Measurements from ENCODE around the gene HOXA7. TPM values are rescaled to one million over a fixed set of nuclear protein-coding genes. Genes with fewer than 3 reads are reported as not detected.
A peak's percentile ranks its signal among the peaks of the same experiment; 100 is the strongest.

HOXA7 gene
- total RNA-seq, 1 donor from 2014 or later, result 7.5 TPM

DNA sequence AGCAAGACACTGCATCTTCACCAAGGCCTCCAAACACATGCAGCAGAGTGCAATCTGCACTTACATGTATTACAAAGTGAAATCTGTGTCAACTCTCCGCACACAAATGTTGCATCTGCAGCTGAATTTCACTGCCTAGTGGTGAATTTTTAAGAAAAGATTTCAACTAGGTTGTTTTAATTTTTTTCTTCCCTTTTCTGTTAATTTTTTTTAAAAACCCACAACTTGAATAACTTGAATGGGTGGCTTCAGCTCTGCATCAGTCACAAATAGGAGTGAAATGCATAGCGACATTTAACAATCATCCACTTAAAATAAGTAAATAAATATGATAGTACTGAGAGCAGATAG is 37.5 kb upstream of the HOXA7 start:
- DNase-seq (ENCODE audit: low spot score), result no peak

DNA sequence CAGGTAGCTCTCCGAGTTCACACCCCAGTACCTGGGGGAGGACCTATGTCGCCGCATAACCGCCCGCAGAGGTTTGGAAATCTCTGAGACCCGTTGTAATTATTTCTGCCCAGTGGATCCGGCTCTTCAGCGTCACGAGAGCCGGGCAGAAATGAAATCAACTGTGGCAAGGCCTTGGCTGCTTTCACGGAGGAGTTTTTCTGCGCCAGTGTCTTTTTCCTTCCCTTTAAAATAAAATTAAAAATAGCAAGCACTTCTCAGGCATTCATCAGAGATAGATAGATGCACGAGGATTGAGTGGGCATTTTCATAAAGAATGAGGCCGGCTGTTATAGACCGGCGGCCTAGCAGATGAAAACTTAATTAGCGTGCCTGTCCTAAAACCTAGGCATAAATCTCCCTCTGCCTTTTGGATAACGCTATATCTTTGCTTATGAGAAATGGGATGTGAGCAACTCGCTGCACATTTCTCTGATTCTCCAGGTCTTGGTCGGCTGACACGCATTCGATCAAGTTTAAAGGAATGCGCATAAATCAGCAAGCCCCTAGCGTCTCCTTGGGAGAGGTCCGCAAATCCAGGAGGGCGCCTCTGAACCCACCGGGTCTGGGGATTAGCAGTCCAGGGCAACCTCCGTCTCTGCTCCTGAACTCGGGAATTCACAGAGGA is 37.0 kb upstream of the HOXA7 start:
- DNase-seq (ENCODE audit: low spot score), result peak; percentile 62

DNA sequence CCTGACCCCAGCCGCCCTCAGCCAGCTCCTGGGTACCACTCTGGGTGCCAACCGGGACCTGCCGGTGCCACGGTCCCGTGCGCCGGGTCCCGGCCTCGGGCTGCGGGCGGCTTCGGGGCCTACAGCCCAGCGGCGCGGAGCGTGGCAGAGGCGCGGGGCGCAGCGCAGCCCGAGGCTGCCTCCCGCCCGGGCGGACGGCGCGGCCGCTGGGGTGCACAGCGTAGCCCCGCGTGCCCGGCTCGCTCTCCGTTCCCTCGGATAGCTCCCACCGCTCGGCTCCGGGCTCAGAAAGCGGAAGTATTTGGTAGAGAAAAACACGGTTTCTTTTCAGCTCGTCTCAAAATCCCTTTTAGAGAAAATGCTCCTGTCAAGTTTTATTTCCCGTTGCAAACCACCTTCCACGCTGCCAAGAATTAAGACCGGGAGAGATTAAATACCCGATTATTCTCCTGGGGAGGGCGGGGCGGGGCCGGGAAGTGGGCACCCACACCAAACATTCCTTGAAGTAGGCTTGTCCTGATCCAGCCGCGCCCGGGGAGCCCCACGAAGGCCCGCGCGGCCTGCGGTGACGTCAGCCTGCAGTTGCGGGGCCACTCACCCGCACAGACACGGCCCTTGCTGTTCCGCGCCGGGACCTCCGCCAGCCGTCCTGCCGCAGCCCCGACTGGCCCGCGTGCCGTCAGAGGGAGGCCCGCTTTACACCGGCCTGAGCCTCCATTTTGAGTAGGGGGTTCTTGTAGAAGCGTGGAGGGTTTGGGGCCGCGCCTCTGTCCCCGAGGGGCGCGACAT is 36.3 kb upstream of the HOXA7 start:
- peak; percentile 89 for DNase-seq (ENCODE audit: low spot score)

DNA sequence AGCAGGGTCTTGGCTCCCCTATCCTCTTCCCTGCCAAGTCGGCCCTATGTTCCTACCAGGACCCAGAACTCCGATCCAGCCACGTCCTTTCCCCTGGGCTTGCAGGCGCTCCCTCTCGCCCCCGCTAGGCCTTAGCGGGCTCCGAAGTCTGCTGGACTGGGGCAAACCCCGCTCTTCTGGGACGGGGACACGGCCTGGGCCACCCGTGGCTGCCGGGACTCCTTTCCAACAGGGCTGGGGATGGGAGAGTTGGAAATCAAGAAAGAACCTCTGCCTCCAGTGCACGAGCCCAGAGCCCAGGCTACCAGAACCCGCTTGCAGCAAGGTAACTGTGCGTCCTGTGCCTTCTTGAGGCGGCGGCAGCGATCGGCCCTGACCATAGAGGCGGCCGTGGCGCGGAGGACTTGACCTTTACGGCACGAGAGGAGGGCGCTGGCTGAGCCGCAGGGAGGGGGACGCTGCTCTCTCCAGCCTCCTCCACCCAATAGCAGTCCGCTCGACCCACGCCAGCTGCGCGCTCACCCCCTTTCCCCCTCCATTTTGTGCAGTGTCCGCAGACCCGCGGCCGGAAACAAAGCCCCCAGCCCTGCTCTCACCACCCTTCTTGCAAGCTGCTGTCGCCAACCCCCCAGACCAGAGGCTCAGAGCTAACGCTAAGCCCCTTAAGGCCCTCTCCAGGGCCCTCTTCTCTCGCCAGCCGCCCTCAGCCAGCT is 35.5 kb upstream of the HOXA7 start:
- DNase-seq (ENCODE audit: low spot score), result peak; percentile 89

DNA sequence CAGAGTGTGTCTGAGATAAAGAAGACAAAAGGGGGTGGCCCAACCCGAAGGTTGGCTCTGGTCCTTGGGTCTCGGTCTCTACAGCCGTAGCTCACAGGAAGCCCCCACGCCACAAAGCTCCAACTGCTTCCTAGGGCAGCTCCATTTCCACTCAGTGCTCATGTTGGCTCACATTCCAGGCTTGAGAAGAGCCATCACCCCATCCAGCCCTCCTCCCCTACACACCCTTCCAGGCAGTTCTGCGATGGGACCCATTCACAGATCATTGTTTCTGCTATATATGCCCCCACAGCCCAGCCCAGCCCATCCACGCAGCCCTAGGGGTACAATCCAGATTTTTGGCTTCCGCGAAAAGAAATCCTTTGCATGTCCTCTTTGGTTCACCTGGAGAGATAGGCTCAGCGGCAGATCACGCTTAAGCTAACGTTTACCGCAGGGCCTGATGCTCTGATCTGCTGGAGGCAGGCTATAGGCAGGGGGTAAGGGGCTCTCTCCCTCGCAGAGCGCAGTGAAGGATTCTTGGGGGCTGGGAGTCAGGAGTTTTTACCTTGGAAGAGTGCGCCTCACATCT is 34.8 kb upstream of the HOXA7 start:
- peak; percentile 57 for DNase-seq (ENCODE audit: low spot score)

DNA sequence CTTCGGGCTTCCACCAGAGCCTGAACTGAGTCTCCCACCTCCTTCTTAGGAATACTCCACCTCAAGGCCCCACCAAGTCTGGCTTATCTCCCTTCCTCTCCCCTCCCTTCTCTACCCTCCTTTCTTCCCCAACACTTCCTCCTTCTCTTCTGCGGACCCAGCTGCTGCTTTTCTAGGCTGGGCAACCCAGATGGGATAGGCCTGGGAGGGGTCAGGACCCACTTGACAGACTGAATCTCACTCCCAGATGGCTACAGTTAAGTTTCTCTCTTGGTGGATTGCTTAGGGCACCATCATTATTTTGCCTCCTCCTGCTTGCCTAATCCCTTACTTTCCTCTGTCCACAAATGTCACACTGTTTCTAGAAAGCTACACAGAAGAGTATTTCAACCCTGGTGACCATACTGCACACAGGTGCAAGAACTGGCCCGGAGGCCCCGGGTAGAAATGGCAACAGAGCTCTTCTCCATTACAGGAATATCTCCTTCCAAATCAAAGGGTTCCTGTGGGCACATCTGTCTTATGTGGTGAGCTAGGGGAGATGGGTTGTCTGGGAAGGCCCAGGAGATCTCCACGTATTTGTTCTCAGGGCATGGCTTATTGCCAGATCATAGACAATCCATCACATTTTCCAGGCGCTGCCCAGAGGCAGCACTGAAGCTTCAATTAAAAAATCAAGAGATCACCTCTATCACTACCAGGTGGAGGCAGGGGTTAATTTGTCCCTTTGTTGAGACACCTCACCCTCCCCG is 33.7 kb upstream of the HOXA7 start:
- peak; percentile 18 for DNase-seq (ENCODE audit: low spot score)

DNA sequence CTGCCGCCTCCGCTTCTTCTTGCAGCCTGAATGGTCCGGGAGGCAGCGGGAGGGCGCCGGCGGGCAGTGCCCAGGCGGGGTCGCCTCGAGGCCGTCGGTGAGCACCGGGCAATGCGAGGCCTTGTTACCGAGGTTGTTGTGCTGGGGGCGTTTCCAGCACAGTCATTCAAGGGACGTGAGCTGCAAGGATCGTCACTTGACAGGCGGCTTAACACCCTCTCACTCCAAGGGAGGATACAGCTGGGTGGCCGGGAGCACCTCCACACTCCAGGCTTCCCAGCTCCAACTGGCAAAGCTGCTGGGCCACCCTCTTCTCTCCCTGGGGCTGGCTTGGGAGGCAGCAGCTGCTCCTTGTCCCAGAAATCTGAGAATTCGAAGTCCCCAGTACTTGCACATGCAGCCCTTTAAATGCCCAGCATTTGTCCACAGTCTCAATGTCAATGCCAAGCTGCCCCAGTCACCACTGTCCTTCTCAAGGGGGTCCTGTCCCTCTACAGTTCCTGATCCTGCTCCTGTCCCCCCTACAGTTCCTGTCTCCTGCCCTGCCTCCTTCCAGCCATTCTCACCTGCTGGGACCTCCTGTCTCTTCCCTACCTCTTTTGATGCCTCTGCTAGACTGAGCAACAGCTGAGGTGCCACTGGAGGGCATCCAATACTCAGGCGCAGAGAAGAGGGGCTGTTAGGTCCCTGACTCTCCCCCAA is 33.0 kb upstream of the HOXA7 start:
- peak; percentile 89 for DNase-seq (ENCODE audit: low spot score)

DNA sequence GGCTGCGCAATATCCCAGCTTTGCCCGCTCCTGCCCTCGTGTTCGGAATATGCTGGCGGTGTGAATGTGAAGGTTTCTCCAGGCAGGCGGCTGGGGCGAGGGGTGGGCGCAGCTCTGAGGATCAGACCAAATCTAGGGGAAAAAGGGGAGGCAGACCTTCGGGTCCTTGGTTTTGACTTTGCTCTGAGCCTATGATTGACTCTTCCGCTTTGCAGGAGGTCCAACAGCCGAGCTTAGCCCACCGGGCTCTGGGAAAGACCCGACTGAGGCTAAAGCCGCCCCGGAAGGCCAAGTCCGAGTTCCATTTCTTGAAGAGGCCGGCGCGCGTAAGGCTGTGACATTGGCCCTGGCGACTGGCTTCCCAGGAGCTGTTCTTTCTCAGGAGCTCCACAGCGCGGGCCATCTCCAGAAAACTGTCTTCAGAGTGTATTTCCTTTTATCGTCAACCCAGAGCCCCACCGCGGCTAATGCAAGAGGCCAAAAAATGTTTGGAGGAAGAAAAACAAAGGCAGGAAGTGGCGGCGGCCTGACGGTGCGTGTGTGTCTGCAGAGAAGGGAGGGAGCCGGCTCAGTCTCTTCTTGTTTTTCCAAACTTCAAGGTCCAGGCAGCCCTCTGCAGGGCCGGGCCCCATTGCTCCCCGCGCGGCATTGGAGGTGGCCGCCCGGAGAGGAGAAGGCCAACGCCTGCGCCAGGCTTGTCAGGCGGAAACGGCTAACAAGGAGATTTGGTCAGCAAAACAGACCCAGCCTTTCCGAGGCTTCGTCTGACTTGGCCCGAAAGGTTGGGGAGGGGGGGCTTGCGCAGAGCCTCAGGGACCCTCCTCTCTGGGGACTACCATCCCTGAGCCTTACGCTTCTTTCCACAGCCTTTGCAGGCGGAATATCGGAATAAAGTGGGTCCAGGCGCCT is 32.2 kb upstream of the HOXA7 start:
- peak; percentile 89 for DNase-seq (ENCODE audit: low spot score)

DNA sequence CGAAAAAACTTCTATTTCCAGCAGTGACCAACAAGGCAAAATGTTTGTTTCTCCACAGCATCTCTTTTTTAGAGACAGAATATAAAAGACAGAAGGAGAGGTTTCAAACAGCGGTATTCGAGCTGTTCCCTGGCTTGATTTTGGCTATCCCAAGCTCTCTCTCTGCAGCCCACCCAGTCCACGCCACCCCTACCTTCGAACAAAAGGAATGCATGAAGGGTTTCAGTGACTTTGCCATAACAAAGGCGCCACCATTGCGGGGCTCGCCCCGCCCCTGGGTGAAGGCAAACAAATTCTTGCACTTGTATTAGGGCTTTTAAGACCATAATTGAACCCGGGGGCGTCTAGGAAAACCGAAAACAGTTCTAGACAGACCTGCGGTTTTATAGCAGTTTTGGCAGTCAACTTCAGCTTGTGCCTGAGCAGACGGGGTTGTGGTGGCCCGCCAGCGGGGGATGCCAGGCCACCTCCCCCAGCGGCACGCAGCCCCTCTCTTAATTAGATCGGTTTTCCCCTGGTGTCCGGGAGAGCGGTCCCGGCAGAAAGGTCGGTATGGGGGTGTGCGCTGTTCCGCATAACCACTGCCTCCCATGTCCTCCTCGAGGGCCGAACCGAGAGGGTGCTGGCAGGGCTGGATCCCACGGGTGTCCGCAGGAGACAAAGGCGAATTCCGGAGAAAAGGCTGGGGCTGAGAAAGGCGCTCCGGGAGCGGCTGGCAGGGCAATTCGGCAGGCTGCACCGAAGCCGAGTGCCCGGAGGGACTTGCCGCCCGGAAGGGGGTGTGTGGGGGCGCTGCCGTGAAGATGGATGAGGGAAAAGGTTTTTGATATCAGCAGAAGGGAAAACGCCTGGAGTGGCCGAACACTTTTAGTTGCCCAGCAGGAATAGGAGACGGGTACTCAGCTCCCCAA is 31.3 kb upstream of the HOXA7 start:
- peak; percentile 67 for DNase-seq (ENCODE audit: low spot score)

DNA sequence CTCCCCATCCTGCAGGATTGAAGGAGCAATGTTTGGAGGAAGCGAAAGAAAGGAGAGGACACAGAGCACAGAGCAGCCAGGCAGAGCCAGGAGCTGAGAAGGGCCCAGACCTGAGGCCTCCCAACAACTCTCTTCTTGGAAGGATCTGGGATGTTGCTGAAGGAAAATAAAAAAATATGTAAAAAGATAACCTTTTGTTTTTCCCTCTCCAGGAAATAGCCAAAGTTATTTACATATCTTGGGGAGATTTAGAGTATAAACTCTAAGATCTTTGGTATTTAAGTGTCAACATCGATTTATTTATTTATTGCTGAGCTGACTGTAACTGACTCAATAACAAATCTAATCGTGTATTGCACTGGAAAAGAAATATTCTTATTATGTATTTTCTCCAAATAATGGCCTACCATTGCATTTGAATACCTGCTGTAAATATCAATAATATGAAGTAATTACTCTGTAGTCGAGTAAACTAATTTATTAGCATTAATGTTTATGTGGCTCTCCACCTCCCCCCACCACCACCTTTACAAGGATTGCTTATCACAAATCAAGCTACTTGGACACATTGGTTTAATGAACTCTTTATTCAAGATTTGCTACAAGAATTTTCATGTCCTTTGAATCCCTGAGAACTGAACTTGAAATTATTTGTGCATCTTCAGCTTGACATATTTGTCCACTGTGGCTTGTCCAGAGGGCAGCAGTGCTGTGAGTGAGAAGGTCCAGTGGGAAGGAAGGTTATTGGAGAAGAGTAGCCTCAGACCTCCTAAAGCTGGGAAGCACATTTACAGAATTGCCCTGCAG is 30.4 kb upstream of the HOXA7 start:
- DNase-seq (ENCODE audit: low spot score), result peak; percentile 11

DNA sequence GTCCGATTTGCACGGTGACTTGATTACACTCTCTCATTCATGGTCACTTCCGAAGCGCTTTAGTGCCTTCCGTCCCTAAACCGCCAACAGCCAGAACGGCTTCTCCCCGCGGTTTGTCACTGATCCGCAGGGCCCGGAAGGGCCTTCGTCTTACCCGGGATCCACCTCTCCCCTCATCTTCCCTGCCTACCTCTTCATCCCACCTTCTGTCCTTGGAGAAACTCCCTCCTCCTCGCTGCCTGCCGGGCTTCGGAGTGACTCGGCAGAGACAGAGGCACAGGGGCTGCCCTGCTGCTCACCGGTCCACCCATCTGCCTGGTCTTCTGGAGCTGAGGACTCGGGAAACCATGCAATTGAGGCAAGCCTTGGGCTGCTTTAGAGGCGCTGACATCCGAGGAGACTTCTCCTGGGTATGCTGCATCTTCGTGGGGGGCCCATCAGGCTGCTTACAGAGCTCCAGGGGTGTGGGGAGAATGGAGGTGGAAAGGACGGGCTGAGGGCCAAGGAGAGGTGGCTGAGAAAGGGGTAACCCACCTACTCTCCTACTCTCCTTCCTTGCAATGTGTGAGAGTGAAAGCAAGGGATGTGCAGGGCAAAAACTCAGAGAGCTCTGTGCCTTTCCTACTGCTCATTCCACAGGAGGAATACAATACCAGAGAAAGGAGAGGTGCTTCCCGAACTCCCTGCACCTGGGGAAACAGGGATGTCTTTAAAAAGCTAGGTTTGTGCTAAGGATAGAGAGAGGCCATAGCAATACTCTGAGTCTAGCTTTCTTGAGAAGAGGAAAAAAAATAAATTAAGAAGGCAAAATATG is 29.6 kb upstream of the HOXA7 start:
- no peak for DNase-seq (ENCODE audit: low spot score)

DNA sequence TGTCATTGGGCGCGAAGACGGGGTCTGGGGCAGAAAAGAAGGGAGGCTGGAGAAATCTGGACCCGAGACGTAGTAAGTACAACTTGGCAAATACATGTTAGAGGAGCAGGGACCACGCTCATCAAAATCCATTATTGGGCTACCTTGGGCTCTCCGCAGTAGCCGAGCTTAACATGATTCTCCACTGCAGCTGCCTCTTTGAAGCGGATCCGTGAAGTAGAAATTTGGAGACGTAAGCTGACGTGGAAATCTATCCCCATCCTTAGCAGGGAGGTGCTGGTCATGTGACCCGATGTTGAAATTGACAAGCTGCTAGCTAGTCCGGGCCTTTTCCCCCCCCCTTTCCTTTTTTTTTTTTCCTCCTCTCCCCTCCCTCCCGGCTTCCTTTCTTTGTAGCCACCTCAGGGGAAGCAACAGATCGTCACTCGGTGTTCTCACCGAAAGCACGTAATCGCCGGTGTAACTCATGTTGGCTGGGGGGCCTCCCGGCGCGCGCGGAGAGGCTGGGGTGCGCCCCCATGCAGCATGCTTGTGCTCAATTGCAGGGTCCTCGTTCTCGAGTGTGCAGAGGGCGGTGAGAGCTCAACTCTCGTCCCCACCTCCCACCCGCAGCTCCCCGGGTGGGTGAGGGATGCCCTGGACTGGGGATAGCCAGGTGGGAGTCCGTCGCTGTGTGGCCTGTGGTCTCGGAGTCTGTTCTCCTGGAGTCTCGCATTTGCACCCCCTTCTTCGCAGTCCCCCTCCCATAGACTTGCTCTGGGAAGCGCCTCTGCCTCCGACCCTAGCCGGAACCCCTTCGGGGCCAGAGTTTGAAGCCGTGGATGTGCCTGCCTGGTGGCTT is 28.8 kb upstream of the HOXA7 start, which contains the start of gene HOXA11:
HOXA11 (minus strand) TSS at position 220 of the 841 bp plus-strand sequence; CDS start at position 132, 88 bp downstream.
- DNase-seq (ENCODE audit: low spot score), result peak; percentile 83

DNA sequence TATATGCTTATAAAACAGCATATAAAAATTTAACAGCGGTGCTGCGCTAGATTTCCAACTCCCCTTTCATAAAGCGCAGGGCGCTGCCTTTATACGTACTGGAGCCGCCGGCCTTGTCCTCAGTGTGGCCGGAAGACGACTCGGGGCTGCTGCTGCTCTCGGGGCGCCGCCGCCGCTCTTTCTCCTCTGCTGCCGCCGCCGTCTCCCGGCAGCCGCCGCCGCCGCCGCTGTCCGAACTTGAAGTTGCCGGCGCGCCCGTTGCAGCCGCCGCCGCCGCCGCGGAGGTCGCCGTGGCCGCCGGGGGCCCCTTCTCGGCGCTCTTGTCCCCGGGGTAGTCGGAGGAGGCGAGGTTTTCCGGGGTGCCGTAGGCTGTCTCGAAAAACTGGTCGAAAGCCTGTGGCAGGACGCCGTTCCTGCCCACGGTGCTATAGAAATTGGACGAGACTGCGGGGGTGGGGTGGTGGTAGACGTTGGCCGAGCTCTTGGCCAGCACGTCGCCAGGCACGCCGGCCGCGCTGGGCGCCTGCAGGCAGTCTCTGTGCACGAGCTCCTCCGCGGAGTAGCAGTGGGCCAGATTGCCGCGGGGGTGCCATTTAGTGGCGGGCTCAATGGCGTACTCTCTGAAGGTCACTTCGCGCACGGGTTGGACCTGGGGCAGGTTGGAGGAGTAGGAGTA is 28.0 kb upstream of the HOXA7 start:
- DNase-seq (ENCODE audit: low spot score), result peak; percentile 87

DNA sequence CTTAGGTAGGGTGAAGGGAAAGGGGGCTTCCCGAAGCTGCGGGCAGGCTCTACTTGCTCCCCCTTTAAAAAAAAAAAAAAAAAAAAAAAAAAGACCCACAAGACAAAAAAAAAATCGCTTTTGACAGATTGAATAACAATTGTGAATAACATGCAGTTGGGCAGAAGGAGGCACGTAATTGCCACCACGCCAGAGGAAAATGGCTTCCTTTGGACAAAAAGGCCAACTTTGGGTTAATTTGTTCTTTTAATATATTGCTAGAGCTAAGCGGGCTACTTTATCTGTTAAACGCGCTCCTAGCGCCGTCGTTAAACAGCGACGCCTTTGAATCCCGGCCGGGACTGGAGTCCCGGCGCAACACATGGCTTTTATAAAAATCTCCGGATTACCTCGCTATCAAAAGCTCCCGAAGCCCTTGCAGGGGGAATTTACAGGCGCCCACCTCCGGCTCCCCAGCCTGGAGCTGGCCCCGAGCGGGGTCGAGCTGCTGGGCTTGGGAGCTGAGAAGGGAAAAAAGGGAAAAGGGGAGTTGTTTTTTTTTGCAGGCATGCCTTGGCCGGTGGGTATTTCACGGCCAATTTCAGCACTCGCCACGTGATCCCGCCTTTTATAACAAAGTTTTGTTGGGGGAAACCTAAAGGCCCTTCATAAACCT is 27.3 kb upstream of the HOXA7 start:
- DNase-seq (ENCODE audit: low spot score), result peak; percentile 73
